Measurements from ENCODE around the gene ACTL7A. TPM values are rescaled to one million over a fixed set of nuclear protein-coding genes. Genes with fewer than 3 reads are reported as not detected.
A peak's percentile ranks its signal among the peaks of the same experiment; 100 is the strongest.

Gene ACTL7A
- total and polyA plus RNA-seq, 2 of the 13 experiments (the other 11 are each of a cell fraction or from before 2014, with no cell fraction given) = not detected

DNA sequence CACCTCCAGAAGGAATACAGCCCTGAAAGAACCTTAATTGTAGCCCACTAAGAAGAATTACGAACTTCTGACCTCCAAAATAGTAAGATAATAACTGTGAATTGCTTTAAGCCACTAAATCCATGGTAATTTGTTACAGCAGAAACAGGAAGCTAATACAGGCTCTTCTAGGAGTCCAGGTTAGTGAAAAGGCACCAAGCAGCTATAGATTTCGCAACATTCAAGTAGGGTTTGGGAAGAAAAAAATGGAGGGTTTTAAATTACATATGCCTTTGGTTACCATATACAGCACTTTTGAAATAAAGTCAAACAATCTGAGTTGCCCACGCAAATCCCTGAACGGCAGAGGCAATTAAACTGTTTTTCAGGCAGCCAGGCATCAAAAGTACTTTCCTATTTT is 1.7 kb upstream of the ACTL7A start:
- no peak overlapping the region for H3K9ac ChIP-seq (ENCODE audit: insufficient read depth, low read depth, low read length)
- H4K20me1 ChIP-seq (ENCODE audit: insufficient read depth, low read length) = no peaks in the 10 kb centered on the region
- intact Hi-C loops (cut with micrococcal nuclease; ENCODE audit: unreplicated experiment) = loop anchor here (10.0 kb wide), 1 partner anchor 86 kb away; no protein-coding TSS in a partner anchor
- H3K79me2 ChIP-seq (ENCODE audit: insufficient read depth, low read length) = no peaks in the 10 kb centered on the region
- BruUV-seq (replicated peaks) = no TSS peak
- TF ChIP-seq ZNF12 (CRISPR knock-in tag; IDR thresholded peaks at IDR 0.05) = peak; percentile 96
- no peak for TF ChIP-seq SMYD3 (CRISPR knock-in tag; IDR thresholded peaks at IDR 0.05)
- TF ChIP-seq, protein P1, sequence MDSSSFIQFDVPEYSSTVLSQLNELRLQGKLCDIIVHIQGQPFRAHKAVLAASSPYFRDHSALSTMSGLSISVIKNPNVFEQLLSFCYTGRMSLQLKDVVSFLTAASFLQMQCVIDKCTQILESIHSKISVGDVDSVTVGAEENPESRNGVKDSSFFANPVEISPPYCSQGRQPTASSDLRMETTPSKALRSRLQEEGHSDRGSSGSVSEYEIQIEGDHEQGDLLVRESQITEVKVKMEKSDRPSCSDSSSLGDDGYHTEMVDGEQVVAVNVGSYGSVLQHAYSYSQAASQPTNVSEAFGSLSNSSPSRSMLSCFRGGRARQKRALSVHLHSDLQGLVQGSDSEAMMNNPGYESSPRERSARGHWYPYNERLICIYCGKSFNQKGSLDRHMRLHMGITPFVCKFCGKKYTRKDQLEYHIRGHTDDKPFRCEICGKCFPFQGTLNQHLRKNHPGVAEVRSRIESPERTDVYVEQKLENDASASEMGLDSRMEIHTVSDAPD (CRISPR knock-in tag; IDR thresholded peaks at IDR 0.05) = no peak
- TF ChIP-seq, protein P2, sequence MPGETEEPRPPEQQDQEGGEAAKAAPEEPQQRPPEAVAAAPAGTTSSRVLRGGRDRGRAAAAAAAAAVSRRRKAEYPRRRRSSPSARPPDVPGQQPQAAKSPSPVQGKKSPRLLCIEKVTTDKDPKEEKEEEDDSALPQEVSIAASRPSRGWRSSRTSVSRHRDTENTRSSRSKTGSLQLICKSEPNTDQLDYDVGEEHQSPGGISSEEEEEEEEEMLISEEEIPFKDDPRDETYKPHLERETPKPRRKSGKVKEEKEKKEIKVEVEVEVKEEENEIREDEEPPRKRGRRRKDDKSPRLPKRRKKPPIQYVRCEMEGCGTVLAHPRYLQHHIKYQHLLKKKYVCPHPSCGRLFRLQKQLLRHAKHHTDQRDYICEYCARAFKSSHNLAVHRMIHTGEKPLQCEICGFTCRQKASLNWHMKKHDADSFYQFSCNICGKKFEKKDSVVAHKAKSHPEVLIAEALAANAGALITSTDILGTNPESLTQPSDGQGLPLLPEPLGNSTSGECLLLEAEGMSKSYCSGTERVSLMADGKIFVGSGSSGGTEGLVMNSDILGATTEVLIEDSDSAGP (CRISPR knock-in tag; IDR thresholded peaks at IDR 0.05; ENCODE audit: borderline replicate concordance) = no peak
- TF ChIP-seq SETDB1 (CRISPR knock-in tag; IDR thresholded peaks at IDR 0.05; ENCODE audit: borderline replicate concordance) = no peak
- TF ChIP-seq, protein P3, sequence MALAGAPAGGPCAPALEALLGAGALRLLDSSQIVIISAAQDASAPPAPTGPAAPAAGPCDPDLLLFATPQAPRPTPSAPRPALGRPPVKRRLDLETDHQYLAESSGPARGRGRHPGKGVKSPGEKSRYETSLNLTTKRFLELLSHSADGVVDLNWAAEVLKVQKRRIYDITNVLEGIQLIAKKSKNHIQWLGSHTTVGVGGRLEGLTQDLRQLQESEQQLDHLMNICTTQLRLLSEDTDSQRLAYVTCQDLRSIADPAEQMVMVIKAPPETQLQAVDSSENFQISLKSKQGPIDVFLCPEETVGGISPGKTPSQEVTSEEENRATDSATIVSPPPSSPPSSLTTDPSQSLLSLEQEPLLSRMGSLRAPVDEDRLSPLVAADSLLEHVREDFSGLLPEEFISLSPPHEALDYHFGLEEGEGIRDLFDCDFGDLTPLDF (CRISPR knock-in tag; IDR thresholded peaks at IDR 0.05) = no peak
- TF ChIP-seq CEBPB (IDR thresholded peaks at IDR 0.05; ENCODE audit: borderline replicate concordance, low read depth, low read length) = peak; percentile 88
- TF ChIP-seq CEBPG (CRISPR knock-in tag; IDR thresholded peaks at IDR 0.05) = peak; percentile 69
- TF ChIP-seq ZIK1 (CRISPR knock-in tag; IDR thresholded peaks at IDR 0.05; ENCODE audit: borderline replicate concordance, low read depth) = no peak
- TF ChIP-seq, protein P4, sequence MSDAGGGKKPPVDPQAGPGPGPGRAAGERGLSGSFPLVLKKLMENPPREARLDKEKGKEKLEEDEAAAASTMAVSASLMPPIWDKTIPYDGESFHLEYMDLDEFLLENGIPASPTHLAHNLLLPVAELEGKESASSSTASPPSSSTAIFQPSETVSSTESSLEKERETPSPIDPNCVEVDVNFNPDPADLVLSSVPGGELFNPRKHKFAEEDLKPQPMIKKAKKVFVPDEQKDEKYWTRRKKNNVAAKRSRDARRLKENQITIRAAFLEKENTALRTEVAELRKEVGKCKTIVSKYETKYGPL (CRISPR knock-in tag; IDR thresholded peaks at IDR 0.05) = no peak
- in situ Hi-C loops (cut with HindIII; ENCODE audit: extremely low pct_ligation_motif_present, low pct_unique_long_range_greater_than_20kb) = no loop called here
- no peak for DNase-seq (ENCODE audit: low spot score)
- H3K4me2 ChIP-seq (ENCODE audit: low read depth, low read length) = no peak overlapping the region
- WGBS (ENCODE audit: low lambda C conversion rate) = 86% methylated on average over 4 of the region's 4 CpGs
- H3K9me3 ChIP-seq (ENCODE audit: low read length) = no peaks in the 10 kb centered on the region
- ATAC-seq = no peak
- CTCF ChIA-PET (ENCODE audit: low intra/inter-chr PET ratio, low total read pairs) = no interaction called here
- no peak overlapping the region for H3K27ac ChIP-seq (ENCODE audit: extremely low read length, insufficient read depth, low read length)
- POLR2A ChIA-PET = interaction anchor here (0.6 to 1.4 kb wide), 2 partner anchors 17 to 1334 kb away, joined by 3 read pairs; no protein-coding TSS in a partner anchor
- no peaks in the 10 kb centered on the region for H3K36me3 ChIP-seq (replicated peaks in 1 of 2; ENCODE audit: control insufficient read depth in 1 of 2, insufficient read depth in 2 of 2, low read length in 2 of 2)
- no peak overlapping the region for H2AFZ ChIP-seq (ENCODE audit: low read length)
- no peak overlapping the region for H3K4me3 ChIP-seq (replicated peaks in 1 of 3; ENCODE audit: insufficient read depth in 1 of 3, low read depth in 2 of 3, low read length in 3 of 3)
- H3K27me3 ChIP-seq (ENCODE audit: control insufficient read depth in 1 of 2, insufficient read depth in 2 of 2, low read length in 2 of 2) = no peaks in the 10 kb centered on the region
- peaks cover 28% of the 10 kb centered on the region for H3K4me1 ChIP-seq (ENCODE audit: insufficient read depth, low read length)
- FAIRE-seq = no peak

Data from HepG2 (cell line).